ENCODE results near the gene PDIK1L. TPM values are rescaled to one million over a fixed set of nuclear protein-coding genes. Genes with fewer than 3 reads are reported as not detected.

Gene PDIK1L
- total RNA-seq, 4 donors from 2014 or later, result 5.4 to 9.0 (median 7.1) TPM

DNA sequence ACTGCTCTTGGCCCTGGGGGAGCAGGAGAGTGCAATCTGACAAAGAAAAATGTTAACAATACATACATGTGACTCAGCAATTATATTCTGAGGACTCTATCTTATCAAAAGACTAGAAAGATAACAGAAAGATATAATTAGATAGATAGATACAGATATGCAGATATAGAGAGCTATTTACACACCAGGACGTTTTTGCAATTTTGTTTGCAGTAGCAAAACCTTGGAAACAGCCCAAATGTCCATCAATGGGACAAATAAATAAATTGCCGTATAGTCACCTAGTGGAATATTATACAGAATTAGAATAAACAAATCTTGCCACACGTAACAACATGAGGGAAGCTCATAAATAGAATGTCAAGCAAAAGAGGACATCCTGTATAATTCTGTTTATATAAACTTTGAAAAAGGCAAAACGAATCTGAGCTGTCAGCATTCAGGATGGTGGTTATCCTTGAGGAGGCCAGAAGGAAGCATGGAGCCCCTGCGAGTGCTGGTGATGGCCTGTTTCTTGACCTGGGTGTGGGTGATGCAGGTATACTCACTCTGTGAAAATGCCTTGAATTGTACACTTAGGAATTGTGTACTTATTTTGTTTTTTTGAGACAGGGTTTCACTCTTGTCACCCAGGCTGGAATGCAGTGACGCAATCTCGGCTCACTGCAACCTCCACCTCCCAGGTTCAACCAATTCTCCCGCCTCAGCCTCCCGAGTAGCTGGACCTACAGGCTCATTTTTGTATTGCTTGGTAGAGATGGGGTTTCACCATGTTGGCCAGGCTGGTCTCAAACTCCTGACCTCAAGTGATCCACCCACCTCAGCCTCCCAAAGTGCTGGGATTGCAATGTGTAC lies 31.4 kb upstream of the PDIK1L start:
- H3K36me3 ChIP-seq, result no peaks in the 10 kb centered on the region
- no peaks in the 10 kb centered on the region for H3K9me3 ChIP-seq
- H3K4me3 ChIP-seq, result no peak overlapping the region
- H3K27me3 ChIP-seq, result peaks cover 0 to 14% of the 10 kb centered on the region in 2 donors
- no peaks in the 10 kb centered on the region for H3K4me1 ChIP-seq
- DNase-seq (ENCODE audit: low spot score in 2 of 2), result no peak
- 70 to 77% methylated on average over 9 of the region's 9 CpGs for WGBS, 2 donors
- no peak overlapping the region for H3K27ac ChIP-seq
- TF ChIP-seq, protein P1, sequence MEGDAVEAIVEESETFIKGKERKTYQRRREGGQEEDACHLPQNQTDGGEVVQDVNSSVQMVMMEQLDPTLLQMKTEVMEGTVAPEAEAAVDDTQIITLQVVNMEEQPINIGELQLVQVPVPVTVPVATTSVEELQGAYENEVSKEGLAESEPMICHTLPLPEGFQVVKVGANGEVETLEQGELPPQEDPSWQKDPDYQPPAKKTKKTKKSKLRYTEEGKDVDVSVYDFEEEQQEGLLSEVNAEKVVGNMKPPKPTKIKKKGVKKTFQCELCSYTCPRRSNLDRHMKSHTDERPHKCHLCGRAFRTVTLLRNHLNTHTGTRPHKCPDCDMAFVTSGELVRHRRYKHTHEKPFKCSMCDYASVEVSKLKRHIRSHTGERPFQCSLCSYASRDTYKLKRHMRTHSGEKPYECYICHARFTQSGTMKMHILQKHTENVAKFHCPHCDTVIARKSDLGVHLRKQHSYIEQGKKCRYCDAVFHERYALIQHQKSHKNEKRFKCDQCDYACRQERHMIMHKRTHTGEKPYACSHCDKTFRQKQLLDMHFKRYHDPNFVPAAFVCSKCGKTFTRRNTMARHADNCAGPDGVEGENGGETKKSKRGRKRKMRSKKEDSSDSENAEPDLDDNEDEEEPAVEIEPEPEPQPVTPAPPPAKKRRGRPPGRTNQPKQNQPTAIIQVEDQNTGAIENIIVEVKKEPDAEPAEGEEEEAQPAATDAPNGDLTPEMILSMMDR (IDR thresholded peaks at IDR 0.05), result no peak
- TF ChIP-seq POLR2A (IDR thresholded peaks at IDR 0.05) (no peak), EP300 (IDR thresholded peaks at IDR 0.05) (no peak)

GRCh38 chr1:26081267-26082019 lies 30.2 kb upstream of the PDIK1L start:
- TF ChIP-seq EP300 (IDR thresholded peaks at IDR 0.05) (no peak), POLR2A (IDR thresholded peaks at IDR 0.05) (no peak)
- TF ChIP-seq, protein P1 (IDR thresholded peaks at IDR 0.05), result no peak

GRCh38 chr1:26082020-26082350 lies 29.6 kb upstream of the PDIK1L start:
- H3K4me1 ChIP-seq, result no peaks in the 10 kb centered on the region
- peaks cover 0 to 6% of the 10 kb centered on the region in 2 donors for H3K27me3 ChIP-seq
- WGBS, 2 donors, result 76 to 77% methylated on average over 3 of the region's 3 CpGs
- no peaks in the 10 kb centered on the region for H3K9me3 ChIP-seq
- DNase-seq (ENCODE audit: low spot score in 2 of 2), result no peak
- H3K36me3 ChIP-seq, result no peaks in the 10 kb centered on the region
- H3K27ac ChIP-seq, result no peak overlapping the region
- no peak overlapping the region for H3K4me3 ChIP-seq
- no peak for TF ChIP-seq POLR2A (IDR thresholded peaks at IDR 0.05)
- TF ChIP-seq, protein P1 (IDR thresholded peaks at IDR 0.05), result no peak
- no peak for TF ChIP-seq EP300 (IDR thresholded peaks at IDR 0.05)

More at GRCh38 chr1:26081267-26082019, 30.2 kb upstream of the PDIK1L start:
- Histone ChIP-seq H3K27ac (no peak overlapping the region), H3K4me3 (no peak overlapping the region), H3K27me3 (peaks cover 0 to 8% of the 10 kb centered on the region in 2 donors), H3K36me3 (no peaks in the 10 kb centered on the region), H3K9me3 (no peaks in the 10 kb centered on the region), H3K4me1 (no peaks in the 10 kb centered on the region)
- DNase-seq (ENCODE audit: low spot score in 2 of 2), result no peak
- WGBS, 2 donors, result 63 to 69% methylated on average over 8 of the region's 8 CpGs

GRCh38 chr1:26083208-26083607 lies 28.4 kb upstream of the PDIK1L start:
- peaks cover 0 to 6% of the 10 kb centered on the region in 2 donors for H3K27me3 ChIP-seq
- no peaks in the 10 kb centered on the region for H3K4me1 ChIP-seq
- TF ChIP-seq POLR2A (IDR thresholded peaks at IDR 0.05), result no peak
- TF ChIP-seq, protein P1 (IDR thresholded peaks at IDR 0.05), result no peak
- TF ChIP-seq EP300 (IDR thresholded peaks at IDR 0.05), result no peak
- no peaks in the 10 kb centered on the region for H3K9me3 ChIP-seq
- H3K36me3 ChIP-seq, result no peaks in the 10 kb centered on the region
- no peak for DNase-seq (ENCODE audit: low spot score in 2 of 2)
- H3K4me3 ChIP-seq, result no peak overlapping the region
- H3K27ac ChIP-seq, result no peak overlapping the region
- WGBS, 2 donors, result 45 to 53% methylated on average over 5 of the region's 5 CpGs

DNA sequence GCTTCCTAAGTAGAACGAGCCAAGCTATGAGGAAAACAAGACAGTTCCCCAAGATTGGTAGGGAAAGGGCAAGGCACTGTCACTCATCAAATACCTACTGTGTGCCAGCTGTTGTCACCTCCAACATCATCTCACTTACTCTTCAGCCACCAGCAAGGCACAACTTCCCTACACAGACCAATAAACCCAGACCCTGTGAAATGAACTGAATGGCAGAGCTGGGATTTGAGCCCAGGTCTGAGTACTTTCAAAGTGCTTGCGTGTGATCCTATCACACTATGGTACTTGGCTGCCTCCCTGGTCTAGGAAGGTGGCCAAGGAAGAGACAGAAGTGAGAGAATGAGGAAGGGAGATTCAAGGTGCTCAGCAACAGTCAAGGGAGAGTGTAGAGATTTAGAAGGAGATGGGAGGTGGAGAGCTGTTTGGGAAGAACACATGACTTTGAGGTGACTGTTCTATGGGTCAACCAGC lies 27.5 kb upstream of the PDIK1L start:
- Histone ChIP-seq H3K36me3 (no peaks in the 10 kb centered on the region), H3K4me1 (no peaks in the 10 kb centered on the region), H3K4me3 (no peak overlapping the region), H3K9me3 (no peaks in the 10 kb centered on the region), H3K27me3 (peaks cover 0 to 6% of the 10 kb centered on the region in 2 donors), H3K27ac (no peak overlapping the region)
- WGBS, 2 donors, result 69 to 75% methylated on average over 2 of the region's 2 CpGs
- no peak for DNase-seq (ENCODE audit: low spot score in 2 of 2)
- TF ChIP-seq, protein P1 (IDR thresholded peaks at IDR 0.05), result no peak

All from tibial nerve (tissue), 4 donors.